Vagina (tissue), 2 donors: ENCODE measurements around the gene PHF20. TPM values are rescaled to one million over a fixed set of nuclear protein-coding genes. Genes with fewer than 3 reads are reported as not detected.

Experiments
- DNase-seq, 2 donors: peaks; one replicate each; pipeline ENCODE4 v3.0.0-alpha.2; 2017; ENCODE audit errors: extremely low spot score in 2 of 2
- H3K27ac ChIP-seq: fragments of 200-600 bp; sonication (generic); one replicate; pipeline ENCODE4 v1.5.1; 2019
- H3K27me3 ChIP-seq: fragments of 200-600 bp; sonication (generic); one replicate; pipeline ENCODE4 v1.5.1; 2019
- H3K36me3 ChIP-seq, 2 donors: fragments of 200-600 bp; sonication (generic); one replicate each; pipeline ENCODE4 v1.5.1; 2017 to 2019
- H3K4me1 ChIP-seq: fragments of 200-600 bp; sonication (generic); one replicate; pipeline ENCODE4 v1.5.1; 2019
- H3K4me3 ChIP-seq, 2 donors: fragments of 200-600 bp; sonication (generic); 1 replicate in 1 of 2; 2 replicates in 1 of 2; pipeline ENCODE4 v1.5.1; 2016 to 2019
- H3K9me3 ChIP-seq: fragments of 200-600 bp; sonication (generic); one replicate; pipeline ENCODE4 v1.5.1; 2019
- POLR2A ChIP-seq, 2 donors: fragments of 450-650 bp; IDR thresholded peaks; one replicate each; pipeline ENCODE4 v1.6.1; 2017; ENCODE audit warnings: antibody characterized with exemption in 2 of 2, mild to moderate bottlenecking in 2 of 2, moderate library complexity in 2 of 2
- POLR2AphosphoS5 ChIP-seq, 2 donors: sonication (generic); formaldehyde crosslinking; IDR thresholded peaks; one replicate each; pipeline ENCODE4 v1.9.0; 2017; ENCODE audit warnings: antibody characterized with exemption in 2 of 2, mild to moderate bottlenecking in 2 of 2, low read depth in 1 of 2; ENCODE audit not compliant: insufficient read depth in 1 of 2
- intact Hi-C: fragments of 100-400 bp; cut with DNase I; formaldehyde crosslinking; loops from one replicate; pipeline ENCODE4 v1.15.1; 2023
- total RNA-seq: library from RNA; depleted of rRNA; stranded (reverse); fragments of >200 nt; gene quantifications from one replicate; pipeline ENCODE4 v1.2.3, GENCODE V29; 2016
- TF ChIP-seq, protein P1 (sequence below), 3 experiments: fragments of 450-650 bp in 2 of 3; fragments of 200-600 bp in 1 of 3; sonication (generic) in 1 of 3; IDR thresholded peaks; one replicate each; pipeline ENCODE4 v1.5.1; 2017 to 2019; ENCODE audit warnings: antibody characterized with exemption in 3 of 3, mild to moderate bottlenecking in 2 of 3, moderate library complexity in 2 of 3

PHF20 gene
- total RNA-seq, 1 donor from 2014 or later = 37.3 TPM

DNA sequence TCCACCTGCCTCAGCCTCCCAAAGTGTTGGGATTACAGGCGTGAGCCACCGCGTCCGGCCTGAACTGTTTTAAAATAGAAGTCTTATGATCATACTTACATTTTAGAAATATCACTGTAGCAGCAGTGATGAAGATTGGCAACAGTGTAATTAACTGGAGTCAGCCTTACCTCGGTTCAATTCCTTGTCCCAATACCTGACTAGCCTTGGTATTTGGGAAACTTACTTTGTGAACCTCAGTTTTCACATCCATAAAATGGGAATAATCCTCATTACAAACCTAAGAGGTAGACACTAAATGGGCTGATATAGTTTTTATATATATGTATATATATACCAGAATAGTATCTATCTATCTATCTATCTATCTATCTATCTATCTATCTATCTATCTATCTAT, 19.3 kb downstream of the PHF20 start:
- no peaks in the 10 kb centered on the region for H3K36me3 ChIP-seq
- H3K4me1 ChIP-seq = peaks cover 20% of the 10 kb centered on the region
- no peak for DNase-seq
- TF ChIP-seq POLR2AphosphoS5 (IDR thresholded peaks at IDR 0.05; ENCODE audit: insufficient read depth in 1 of 2, low read depth in 1 of 2) = no peak
- TF ChIP-seq POLR2A (IDR thresholded peaks at IDR 0.05) = no peak
- TF ChIP-seq, protein P1, sequence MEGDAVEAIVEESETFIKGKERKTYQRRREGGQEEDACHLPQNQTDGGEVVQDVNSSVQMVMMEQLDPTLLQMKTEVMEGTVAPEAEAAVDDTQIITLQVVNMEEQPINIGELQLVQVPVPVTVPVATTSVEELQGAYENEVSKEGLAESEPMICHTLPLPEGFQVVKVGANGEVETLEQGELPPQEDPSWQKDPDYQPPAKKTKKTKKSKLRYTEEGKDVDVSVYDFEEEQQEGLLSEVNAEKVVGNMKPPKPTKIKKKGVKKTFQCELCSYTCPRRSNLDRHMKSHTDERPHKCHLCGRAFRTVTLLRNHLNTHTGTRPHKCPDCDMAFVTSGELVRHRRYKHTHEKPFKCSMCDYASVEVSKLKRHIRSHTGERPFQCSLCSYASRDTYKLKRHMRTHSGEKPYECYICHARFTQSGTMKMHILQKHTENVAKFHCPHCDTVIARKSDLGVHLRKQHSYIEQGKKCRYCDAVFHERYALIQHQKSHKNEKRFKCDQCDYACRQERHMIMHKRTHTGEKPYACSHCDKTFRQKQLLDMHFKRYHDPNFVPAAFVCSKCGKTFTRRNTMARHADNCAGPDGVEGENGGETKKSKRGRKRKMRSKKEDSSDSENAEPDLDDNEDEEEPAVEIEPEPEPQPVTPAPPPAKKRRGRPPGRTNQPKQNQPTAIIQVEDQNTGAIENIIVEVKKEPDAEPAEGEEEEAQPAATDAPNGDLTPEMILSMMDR (IDR thresholded peaks at IDR 0.05) = no peak
- intact Hi-C loops = no loop called here
- no peaks in the 10 kb centered on the region for H3K9me3 ChIP-seq
- H3K27me3 ChIP-seq = no peaks in the 10 kb centered on the region
- H3K27ac ChIP-seq = no peak overlapping the region
- H3K4me3 ChIP-seq = no peak overlapping the region

- no peaks in the 10 kb centered on the region for H3K9me3 ChIP-seq
- TF ChIP-seq POLR2A (IDR thresholded peaks at IDR 0.05) = no peak
- TF ChIP-seq, protein P1 (IDR thresholded peaks at IDR 0.05) = no peak
- no peak for TF ChIP-seq POLR2AphosphoS5 (IDR thresholded peaks at IDR 0.05; ENCODE audit: insufficient read depth in 1 of 2, low read depth in 1 of 2)
- no peak for DNase-seq
- intact Hi-C loops = no loop called here
- H3K4me1 ChIP-seq = peaks cover 20% of the 10 kb centered on the region
- peak overlapping the region; percentile 2 for H3K27ac ChIP-seq
- no peak overlapping the region for H3K4me3 ChIP-seq
- no peaks in the 10 kb centered on the region for H3K36me3 ChIP-seq
- H3K27me3 ChIP-seq = no peaks in the 10 kb centered on the region
Measured at GRCh38 chr20:35791821-35792220, 20.0 kb downstream of the PHF20 start.

GRCh38 chr20:35792740-35793139, 20.9 kb downstream of the PHF20 start:
- Histone ChIP-seq H3K4me3 (no peak overlapping the region), H3K4me1 (peaks cover 20% of the 10 kb centered on the region), H3K27ac (peak overlapping the region; percentile 2), H3K36me3 (no peaks in the 10 kb centered on the region), H3K27me3 (no peaks in the 10 kb centered on the region), H3K9me3 (no peaks in the 10 kb centered on the region)
- TF ChIP-seq POLR2AphosphoS5 (IDR thresholded peaks at IDR 0.05; ENCODE audit: insufficient read depth in 1 of 2, low read depth in 1 of 2) (no peak), POLR2A (IDR thresholded peaks at IDR 0.05) (no peak)
- TF ChIP-seq, protein P1 (IDR thresholded peaks at IDR 0.05) = no peak
- DNase-seq = no peak
- intact Hi-C loops = no loop called here

DNA sequence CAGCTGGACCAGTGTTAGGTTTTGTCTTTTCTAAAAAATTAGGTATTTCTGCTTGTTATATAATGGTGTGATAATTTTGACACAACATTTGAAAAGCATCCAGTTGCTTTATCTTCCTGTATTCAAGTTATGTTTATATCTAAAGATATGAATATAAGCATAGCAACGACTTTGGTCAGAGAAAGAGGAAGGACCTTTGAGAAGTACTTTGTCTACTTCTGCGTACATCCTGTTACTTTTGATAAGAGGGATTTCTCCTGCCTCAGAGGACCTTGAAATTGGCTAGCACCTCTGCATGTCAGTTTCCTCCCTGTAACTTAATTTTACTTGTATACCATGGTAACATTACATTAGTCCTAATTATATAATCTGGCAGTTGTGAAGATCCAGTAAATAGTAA, 24.8 kb downstream of the PHF20 start:
- no peak for TF ChIP-seq POLR2AphosphoS5 (IDR thresholded peaks at IDR 0.05; ENCODE audit: insufficient read depth in 1 of 2, low read depth in 1 of 2)
- TF ChIP-seq, protein P1 (IDR thresholded peaks at IDR 0.05) = no peak
- TF ChIP-seq POLR2A (IDR thresholded peaks at IDR 0.05) = no peak
- no peaks in the 10 kb centered on the region for H3K9me3 ChIP-seq
- intact Hi-C loops = no loop called here
- peaks cover 17% of the 10 kb centered on the region for H3K4me1 ChIP-seq
- H3K36me3 ChIP-seq = peaks cover 0 to 3% of the 10 kb centered on the region in 2 donors
- no peak overlapping the region for H3K4me3 ChIP-seq
- DNase-seq = no peak
- H3K27me3 ChIP-seq = no peaks in the 10 kb centered on the region
- H3K27ac ChIP-seq = no peak overlapping the region

GRCh38 chr20:35801865-35802264, 30.1 kb downstream of the PHF20 start:
- H3K36me3 ChIP-seq = peaks cover 0 to 31% of the 10 kb centered on the region in 2 donors

More at GRCh38 chr20:35801865-35802264, 30.1 kb downstream of the PHF20 start:
- DNase-seq = no peak
- Histone ChIP-seq H3K4me3 (no peak overlapping the region), H3K27ac (no peak overlapping the region), H3K4me1 (no peaks in the 10 kb centered on the region), H3K27me3 (no peaks in the 10 kb centered on the region), H3K9me3 (no peaks in the 10 kb centered on the region)
- no peak for TF ChIP-seq POLR2A (IDR thresholded peaks at IDR 0.05)
- TF ChIP-seq, protein P1 (IDR thresholded peaks at IDR 0.05) = no peak
- TF ChIP-seq POLR2AphosphoS5 (IDR thresholded peaks at IDR 0.05; ENCODE audit: insufficient read depth in 1 of 2, low read depth in 1 of 2) = no peak
- intact Hi-C loops = no loop called here
